H9 (cell line): ENCODE data around the gene MYRIP. TPM values are rescaled to one million over a fixed set of nuclear protein-coding genes. Genes with fewer than 3 reads are reported as not detected.

ENCODE experiments used
- DNase-seq: peaks from one replicate; pipeline ENCODE4 v3.0.0-alpha.2; 2017
- H2AFZ ChIP-seq: one replicate; pipeline ENCODE4 v1.6.1; 2013; ENCODE audit warnings: mild to moderate bottlenecking, low read length, control low read depth, moderate library complexity
- H2AK5ac ChIP-seq: 2 replicates; pipeline ENCODE4 v1.6.1; 2013; ENCODE audit warnings: low read length, control low read depth, mixed read lengths; ENCODE audit not compliant: insufficient read length
- H2BK120ac ChIP-seq: one replicate; pipeline ENCODE4 v1.6.1; 2013; ENCODE audit warnings: low read depth, mild to moderate bottlenecking, low read length, control low read depth, inconsistent platforms; ENCODE audit not compliant: poor library complexity, severe bottlenecking
- H2BK12ac ChIP-seq: 2 replicates; pipeline ENCODE4 v1.6.1; 2013; ENCODE audit warnings: low read length, control low read depth, mixed read lengths, low read depth; ENCODE audit not compliant: insufficient read length
- H2BK15ac ChIP-seq: 2 replicates; pipeline ENCODE4 v1.6.1; 2013; ENCODE audit warnings: low read depth, low read length, control low read depth
- H2BK20ac ChIP-seq: one replicate; pipeline ENCODE4 v1.6.1; 2013; ENCODE audit warnings: low read depth, mild to moderate bottlenecking, low read length, control low read depth, inconsistent platforms; ENCODE audit not compliant: poor library complexity, severe bottlenecking
- H2BK5ac ChIP-seq: 2 replicates; pipeline ENCODE4 v1.6.1; 2013; ENCODE audit warnings: low read length, control low read depth, mixed read lengths; ENCODE audit not compliant: insufficient read length
- H3K14ac ChIP-seq: 2 replicates; pipeline ENCODE4 v1.6.1; 2013; ENCODE audit warnings: low read length, control low read depth; ENCODE audit not compliant: insufficient read depth
- H3K18ac ChIP-seq: 2 replicates; pipeline ENCODE4 v1.6.1; 2013; ENCODE audit warnings: low read depth, mild to moderate bottlenecking, mixed read lengths, low read length, control low read depth; ENCODE audit not compliant: insufficient read length
- H3K23ac ChIP-seq: 2 replicates; pipeline ENCODE4 v1.6.1; 2013; ENCODE audit warnings: low read length, control low read depth, mixed read lengths, low read depth; ENCODE audit not compliant: insufficient read length
- H3K23me2 ChIP-seq: 2 replicates; pipeline ENCODE4 v1.6.1; 2013; ENCODE audit warnings: low read depth, mild to moderate bottlenecking, mixed read lengths, low read length, control low read depth; ENCODE audit not compliant: insufficient read length, poor library complexity, severe bottlenecking
- H3K27ac ChIP-seq: 2 replicates; pipeline ENCODE4 v1.5.1; 2013; ENCODE audit warnings: low read length, control low read depth, mixed read lengths, low read depth; ENCODE audit not compliant: insufficient read length
- H3K27me3 ChIP-seq: 2 replicates; pipeline ENCODE4 v1.6.1; 2013; ENCODE audit warnings: low read length, control low read depth, inconsistent platforms; ENCODE audit not compliant: insufficient read depth
- H3K4ac ChIP-seq: 2 replicates; pipeline ENCODE4 v1.6.1; 2013; ENCODE audit warnings: low read depth, mild to moderate bottlenecking, control low read depth, inconsistent platforms, low read length, moderate library complexity
- H3K4me1 ChIP-seq: 2 replicates; pipeline ENCODE4 v1.6.1; 2013; ENCODE audit warnings: low read length, control low read depth, inconsistent platforms; ENCODE audit not compliant: insufficient read depth
- H3K4me2 ChIP-seq: 2 replicates; pipeline ENCODE4 v1.6.1; 2013; ENCODE audit warnings: low read length, control low read depth, mixed read lengths; ENCODE audit not compliant: insufficient read length, insufficient read depth
- H3K56ac ChIP-seq: 2 replicates; pipeline ENCODE4 v1.6.1; 2013; ENCODE audit warnings: low read depth, mild to moderate bottlenecking, mixed read lengths, low read length, control low read depth; ENCODE audit not compliant: insufficient read length
- H3K79me1 ChIP-seq: 2 replicates; pipeline ENCODE4 v1.6.1; 2013; ENCODE audit warnings: low read depth, mild to moderate bottlenecking, moderate library complexity, low read length, control low read depth, inconsistent platforms; ENCODE audit not compliant: insufficient read depth, poor library complexity, severe bottlenecking
- H3K79me2 ChIP-seq: 2 replicates; pipeline ENCODE4 v1.6.1; 2013; ENCODE audit warnings: low read length, control low read depth, inconsistent platforms; ENCODE audit not compliant: insufficient read depth
- H3K9ac ChIP-seq: 2 replicates; pipeline ENCODE4 v1.6.1; 2013; ENCODE audit warnings: low read length, control low read depth, mixed read lengths; ENCODE audit not compliant: insufficient read length; ENCODE audit errors: extremely low read depth
- H3K9me3 ChIP-seq: one replicate; pipeline ENCODE4 v1.6.1; 2013; ENCODE audit warnings: low read depth, low read length, inconsistent platforms; ENCODE audit not compliant: control insufficient read depth
- H3T11ph ChIP-seq: one replicate; pipeline ENCODE4 v1.6.1; 2013; ENCODE audit warnings: mild to moderate bottlenecking, low read length, control low read depth, inconsistent platforms
- H4K20me1 ChIP-seq: one replicate; pipeline ENCODE4 v1.6.1; 2013; ENCODE audit not compliant: control insufficient read depth, insufficient read length, insufficient read depth
- H4K5ac ChIP-seq: 2 replicates; pipeline ENCODE4 v1.6.1; 2013; ENCODE audit warnings: low read depth, mild to moderate bottlenecking, mixed read lengths, low read length, control low read depth; ENCODE audit not compliant: insufficient read length
- H4K8ac ChIP-seq: replicated peaks from 2 replicates; pipeline ENCODE4 v1.6.1; 2013; ENCODE audit warnings: low read length, control low read depth, mixed read lengths, low read depth; ENCODE audit not compliant: insufficient read length
- H4K91ac ChIP-seq: 2 replicates; pipeline ENCODE4 v1.6.1; 2013; ENCODE audit warnings: low read depth, mild to moderate bottlenecking, moderate library complexity, mixed read lengths, low read length, control low read depth; ENCODE audit not compliant: insufficient read length
- H3K27ac Mint-ChIP-seq, 3 experiments: 2 replicates in 2 of 3; 3 replicates in 1 of 3; pipeline ENCODE4 v1.8.0; 2020 to 2021; ENCODE audit warnings: mixed read lengths in 3 of 3, mild to moderate bottlenecking in 1 of 3, moderate library complexity in 1 of 3
- H3K27me3 Mint-ChIP-seq: 2 replicates; pipeline ENCODE4 v1.8.0; 2021; ENCODE audit warnings: low read depth, mild to moderate bottlenecking, moderate library complexity, mixed read lengths
- H3K36me3 Mint-ChIP-seq, 3 experiments: 2 replicates in 2 of 3; 3 replicates in 1 of 3; pipeline ENCODE4 v1.8.0; 2020 to 2021; ENCODE audit warnings: low read depth in 3 of 3, mixed read lengths in 3 of 3; ENCODE audit not compliant: insufficient read depth in 1 of 3
- H3K4me1 Mint-ChIP-seq, 2 experiments: 2 replicates each; pipeline ENCODE4 v1.8.0; 2020; ENCODE audit warnings: mixed read lengths in 2 of 2
- H3K4me3 Mint-ChIP-seq, 2 experiments: 2 replicates in 1 of 2; 3 replicates in 1 of 2; pipeline ENCODE4 v1.8.0; 2020 to 2021; ENCODE audit warnings: mild to moderate bottlenecking in 2 of 2, mixed read lengths in 2 of 2, moderate library complexity in 1 of 2
- H3K9me3 Mint-ChIP-seq, 2 experiments: 2 replicates in 1 of 2; 3 replicates in 1 of 2; pipeline ENCODE4 v1.8.0; 2020; ENCODE audit warnings: mild to moderate bottlenecking in 2 of 2, mixed read lengths in 2 of 2, moderate library complexity in 1 of 2
- CTCF ChIP-seq: fragments of 200-600 bp; sonication (generic); conservative IDR thresholded peaks from 3 replicates; pipeline ENCODE4 v1.8.0; 2021; ENCODE audit warnings: antibody characterized with exemption, mild to moderate bottlenecking
- WGBS: extraction: QIAGEN DNeasy Blood & Tissue Kit; methylation state at CpG from one replicate; pipeline ENCODE4 v1.1.7; 2013; ENCODE audit warnings: missing lambda C conversion rate, low lambda C conversion rate, mixed read lengths; ENCODE audit not compliant: insufficient read length; ENCODE audit errors: extremely low coverage; 5-methylcytosine and 5-hydroxymethylcytosine counted together
- total RNA-seq: library from RNA; stranded (reverse); gene quantifications from 2 replicates; pipeline ENCODE4 v1.2.1, GENCODE V29; 2021

Gene MYRIP
- total RNA-seq, 1 experiment from 2014 or later: 1.8 TPM

DNA sequence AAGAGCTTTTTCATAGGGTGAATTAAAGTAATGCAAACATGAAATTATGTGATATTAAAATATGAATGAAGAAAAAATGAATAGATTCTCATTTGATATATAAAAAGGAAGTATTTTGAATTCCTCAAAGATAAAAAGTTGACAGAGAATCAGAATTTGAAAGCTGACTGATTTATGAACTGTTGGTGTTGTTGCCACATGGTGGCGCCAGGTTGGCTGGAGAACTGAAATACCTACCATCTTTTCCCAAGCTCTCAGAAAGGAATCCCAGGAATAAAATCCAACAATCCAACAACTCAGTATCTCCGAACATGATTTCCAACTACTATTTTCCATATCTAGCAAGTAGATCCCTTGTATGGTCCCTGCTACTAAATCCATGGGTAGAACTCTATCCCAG, 3.1 kb downstream of the MYRIP start:
- no CpG with 5 or more reads among the region's 2 CpGs for WGBS
- H3K4me2 ChIP-seq: no peak overlapping the region
- H2AFZ ChIP-seq: no peak overlapping the region
- H2BK15ac ChIP-seq: no peak overlapping the region
- no peak overlapping the region for H2BK12ac ChIP-seq
- H2BK120ac ChIP-seq: no peak overlapping the region
- no peaks in the 10 kb centered on the region for H3K79me1 ChIP-seq
- peaks cover 15% of the 10 kb centered on the region for H3K27me3 ChIP-seq
- H3K56ac ChIP-seq: no peak overlapping the region
- no peak for DNase-seq
- H3K79me2 ChIP-seq: no peaks in the 10 kb centered on the region
- Mint-ChIP-seq H3K27me3 (peaks cover 47% of the 10 kb centered on the region), H3K4me3 (no peak overlapping the region), H3K4me1 (peaks cover 23 to 28% of the 10 kb centered on the region in 2 experiments), H3K9me3 (no peaks in the 10 kb centered on the region), H3K36me3 (no peaks in the 10 kb centered on the region; a peak in 2 of 7 replicates), H3K27ac (no peak overlapping the region)
- no peak overlapping the region for H3K4ac ChIP-seq
- no peak overlapping the region for H3K23ac ChIP-seq
- H3K9ac ChIP-seq: no peak overlapping the region
- H3K18ac ChIP-seq: no peak overlapping the region
- no peak overlapping the region for H2AK5ac ChIP-seq
- no peak overlapping the region for H3T11ph ChIP-seq
- no peak overlapping the region for H4K8ac ChIP-seq
- no peak overlapping the region for H2BK5ac ChIP-seq
- H4K91ac ChIP-seq: no peak overlapping the region
- H2BK20ac ChIP-seq: no peak overlapping the region
- H3K23me2 ChIP-seq: peaks cover 25% of the 10 kb centered on the region
- TF ChIP-seq CTCF: peak; percentile 80
- no peak overlapping the region for H3K27ac ChIP-seq
- H3K4me1 ChIP-seq: peaks cover 5% of the 10 kb centered on the region; the same call in 1 of the 2 replicates
- no peak overlapping the region for H4K5ac ChIP-seq
- no peaks in the 10 kb centered on the region for H3K9me3 ChIP-seq
- no peaks in the 10 kb centered on the region for H4K20me1 ChIP-seq
- H3K14ac ChIP-seq: no peak overlapping the region
